ENCODE measurements around the gene UGT2B15.
"Not testable (repeated sequence)": the region's sequence is repeated elsewhere in the genome, so short reads cannot be mapped to it uniquely, and the experiment has no call there.

DNA sequence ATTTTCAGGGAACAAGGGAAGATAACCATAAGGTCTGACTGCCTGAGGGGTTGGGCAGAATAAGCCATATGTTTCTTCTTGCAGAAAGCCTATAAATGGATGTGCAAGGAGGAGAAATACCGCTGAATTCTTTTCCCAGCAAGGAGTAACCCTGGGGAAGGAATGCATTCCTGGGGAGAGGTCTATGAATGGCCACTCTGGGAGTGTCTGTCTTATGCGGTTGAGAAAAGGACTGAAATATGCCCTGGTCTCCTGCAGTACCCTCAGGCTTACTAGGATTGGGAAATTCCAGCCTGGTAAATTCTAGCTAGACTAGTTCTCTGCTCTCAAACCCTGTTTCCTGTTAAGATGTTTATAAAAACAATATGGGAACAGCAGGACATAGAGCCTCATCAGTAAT, 32.7 kb upstream of the UGT2B15 start:
- not testable (repeated sequence) for TF ChIP-seq TCF7L2 (IDR thresholded peaks at IDR 0.05; ENCODE audit: borderline replicate concordance, low read depth, low read length); CTCF (tag by site-specific recombination; IDR thresholded peaks at IDR 0.05)
